Skin epidermis (tissue), 12 donors: ENCODE results near the gene KRTAP5-8.
"Not testable (repeated sequence)": the region's sequence is repeated elsewhere in the genome, so short reads cannot be mapped to it uniquely, and the experiment has no call there.

Experiments
- H3K27ac ChIP-seq, 21 experiments: fragments of 200-600 bp; sonication (generic) in 11 of 21; one replicate each; pipeline ENCODE4 v1.5.0; 2020; ENCODE audit warnings: mild to moderate bottlenecking in 3 of 21, inconsistent platforms in 2 of 21, moderate library complexity in 2 of 21
- H3K4me3 ChIP-seq, 7 experiments: fragments of 200-600 bp; sonication (generic) in 2 of 7; one replicate each; pipeline ENCODE4 v1.5.0; 2020; ENCODE audit warnings: inconsistent platforms in 2 of 7, mild to moderate bottlenecking in 2 of 7, moderate library complexity in 1 of 7

KRTAP5-8 gene

GRCh38 chr11:71566626-71567599 lies 29.1 kb downstream of the KRTAP5-8 start:
- not testable (repeated sequence) for H3K4me3 ChIP-seq, H3K27ac ChIP-seq

DNA sequence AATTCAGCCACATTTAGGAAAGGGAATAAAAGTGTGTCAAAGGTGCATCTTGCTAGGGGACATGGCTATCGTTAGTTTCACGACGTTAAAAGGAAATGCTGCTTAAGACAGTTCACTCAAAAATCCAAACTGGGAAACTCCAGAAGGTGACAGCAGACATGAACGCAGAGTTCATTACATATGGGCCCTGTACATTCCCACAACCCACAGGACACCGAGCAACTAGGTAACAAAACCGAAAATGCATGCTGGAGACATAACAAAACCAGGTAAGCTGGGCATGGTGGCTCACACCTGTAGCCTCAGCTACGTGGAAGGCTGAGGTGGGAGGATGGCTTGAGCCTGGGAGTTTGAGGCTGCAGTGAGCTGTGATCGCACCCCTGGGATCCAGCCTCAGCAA lies 29.8 kb downstream of the KRTAP5-8 start:
- not testable (repeated sequence) for H3K4me3 ChIP-seq, H3K27ac ChIP-seq

DNA sequence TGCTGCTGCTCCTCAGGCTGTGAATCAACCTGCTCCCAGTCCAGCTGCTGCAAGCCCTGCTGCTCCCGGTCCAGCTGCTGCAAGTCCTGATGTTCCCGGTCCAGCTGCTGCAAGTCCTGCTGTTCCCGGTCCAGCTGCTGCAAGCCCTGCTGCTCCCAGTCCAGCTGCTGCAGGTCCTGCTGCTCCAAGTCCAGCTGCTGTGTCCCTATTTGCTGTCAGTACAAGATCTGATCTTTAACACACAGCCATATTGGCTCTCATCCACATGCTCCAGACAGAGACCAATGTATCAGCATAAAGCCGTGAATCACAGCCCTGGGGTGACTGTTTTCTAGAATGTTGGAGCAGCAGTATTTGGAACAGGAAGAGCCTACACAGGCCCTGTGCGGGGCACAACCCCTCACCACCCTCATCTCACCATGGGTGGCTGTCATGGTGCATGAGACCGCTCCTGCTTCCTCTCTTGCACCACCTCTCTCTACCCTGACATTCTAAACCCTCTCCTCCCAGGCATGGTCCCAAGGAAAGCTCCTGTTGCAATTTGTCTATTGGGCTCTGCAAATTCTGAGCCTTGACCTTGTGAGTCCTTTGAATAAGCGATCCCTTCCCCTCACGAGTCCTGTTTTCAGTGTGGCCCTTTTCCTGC lies 31.0 kb downstream of the KRTAP5-8 start:
- Histone ChIP-seq H3K4me3 (no peak overlapping the region), H3K27ac (no peak overlapping the region)

- not testable (repeated sequence) for H3K27ac ChIP-seq, H3K4me3 ChIP-seq
Observed at GRCh38 chr11:71571101-71571850, 33.5 kb downstream of the KRTAP5-8 start.

DNA sequence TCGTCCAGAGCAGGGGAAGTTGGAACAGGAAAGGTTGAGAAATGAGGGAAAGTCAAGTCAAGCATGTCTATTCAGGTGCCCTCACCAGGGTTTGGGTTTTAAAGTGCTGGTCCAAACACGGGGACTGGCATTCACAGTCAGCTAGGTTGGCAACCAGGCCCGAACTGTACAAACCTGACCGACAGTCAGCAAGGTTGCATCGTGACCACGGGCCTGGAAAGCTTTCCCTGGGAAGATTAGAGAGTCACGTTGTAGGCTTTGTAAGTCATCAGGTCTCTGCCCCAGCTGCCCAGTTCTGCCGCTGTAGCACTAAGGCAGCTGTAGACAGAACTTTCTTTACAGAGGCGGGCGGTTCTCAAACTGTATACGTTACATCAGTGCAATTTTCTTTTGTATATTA lies 35.0 kb downstream of the KRTAP5-8 start:
- Histone ChIP-seq H3K4me3 (no peak overlapping the region), H3K27ac (no peak overlapping the region)

DNA sequence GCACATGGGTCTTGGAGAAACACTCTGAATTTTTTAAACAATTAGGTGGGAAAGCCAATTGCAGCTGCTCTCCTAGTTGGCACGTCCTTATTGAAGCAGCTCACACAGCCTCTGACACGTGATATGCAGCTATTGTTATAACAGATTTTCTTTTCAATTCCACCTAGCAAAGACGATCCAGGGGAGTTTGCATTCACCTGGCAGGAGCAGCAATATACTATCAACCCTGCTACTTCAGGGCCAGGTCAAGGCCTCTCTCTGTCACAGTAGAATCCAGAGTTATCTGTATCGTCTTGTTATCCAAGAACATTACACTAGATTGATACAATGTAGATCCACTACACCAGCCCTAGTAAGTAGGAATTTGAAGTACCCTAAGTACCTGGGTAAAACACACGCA lies 36.6 kb downstream of the KRTAP5-8 start:
- no peak overlapping the region for H3K27ac ChIP-seq
- H3K4me3 ChIP-seq, result no peak overlapping the region

DNA sequence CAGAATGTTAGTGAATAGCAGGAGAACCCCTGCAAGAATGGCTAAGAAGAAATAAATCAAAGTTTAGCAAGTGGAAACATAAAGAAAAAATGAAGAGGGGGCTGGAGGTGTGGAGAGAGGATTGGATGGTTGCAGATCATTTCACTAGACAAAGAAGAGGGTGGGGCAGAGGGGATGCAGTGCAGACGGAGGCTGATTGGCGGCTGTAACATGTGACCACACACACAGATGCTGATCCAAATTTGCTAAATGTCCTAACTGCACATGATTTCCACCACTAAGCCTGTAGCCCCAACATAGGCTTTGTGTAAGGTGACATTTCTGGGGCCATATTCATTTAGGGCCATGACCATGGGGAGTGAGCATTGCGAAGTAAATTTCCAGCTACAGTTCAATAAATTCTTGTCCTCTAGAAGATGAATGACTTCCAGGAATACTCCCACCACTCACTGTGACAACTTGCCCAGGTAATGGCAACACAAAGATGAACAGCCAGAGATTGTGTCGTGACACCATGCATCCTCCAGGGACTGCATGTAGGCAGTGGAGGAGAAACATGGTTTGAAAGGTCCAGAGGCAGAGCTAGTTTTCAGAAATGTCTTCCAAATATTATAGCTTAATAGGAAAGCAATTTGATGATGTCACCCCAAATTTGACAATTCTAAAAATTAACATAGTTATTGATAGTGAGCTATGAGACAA lies 38.0 kb downstream of the KRTAP5-8 start:
- Histone ChIP-seq H3K27ac (no peak overlapping the region), H3K4me3 (no peak overlapping the region)

GRCh38 chr11:71576688-71577465 lies 39.1 kb downstream of the KRTAP5-8 start:
- H3K27ac ChIP-seq, H3K4me3 ChIP-seq: not testable (repeated sequence)

GRCh38 chr11:71577469-71578004 lies 39.7 kb downstream of the KRTAP5-8 start:
- H3K4me3 ChIP-seq, result no peak overlapping the region
- no peak overlapping the region for H3K27ac ChIP-seq

DNA sequence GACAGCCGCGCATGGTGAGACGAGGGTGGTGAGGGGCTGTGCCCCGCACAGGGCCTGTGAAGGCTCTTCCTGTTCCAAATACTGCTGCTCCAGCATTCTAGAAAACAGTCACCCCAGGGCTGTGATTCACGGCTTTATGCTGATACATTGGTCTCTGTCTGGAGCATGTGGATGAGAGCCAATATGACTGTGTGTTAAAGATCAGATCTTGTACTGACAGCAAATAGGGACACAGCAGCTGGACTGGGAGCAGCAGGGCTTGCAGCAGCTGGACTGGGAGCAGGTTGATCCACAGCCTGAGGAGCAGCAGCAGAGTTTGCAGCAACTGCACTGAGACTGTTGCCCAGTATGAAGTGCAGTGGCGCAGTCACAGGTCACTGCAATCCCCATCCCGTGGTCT lies 41.7 kb downstream of the KRTAP5-8 start:
- H3K27ac ChIP-seq, H3K4me3 ChIP-seq: not testable (repeated sequence)

DNA sequence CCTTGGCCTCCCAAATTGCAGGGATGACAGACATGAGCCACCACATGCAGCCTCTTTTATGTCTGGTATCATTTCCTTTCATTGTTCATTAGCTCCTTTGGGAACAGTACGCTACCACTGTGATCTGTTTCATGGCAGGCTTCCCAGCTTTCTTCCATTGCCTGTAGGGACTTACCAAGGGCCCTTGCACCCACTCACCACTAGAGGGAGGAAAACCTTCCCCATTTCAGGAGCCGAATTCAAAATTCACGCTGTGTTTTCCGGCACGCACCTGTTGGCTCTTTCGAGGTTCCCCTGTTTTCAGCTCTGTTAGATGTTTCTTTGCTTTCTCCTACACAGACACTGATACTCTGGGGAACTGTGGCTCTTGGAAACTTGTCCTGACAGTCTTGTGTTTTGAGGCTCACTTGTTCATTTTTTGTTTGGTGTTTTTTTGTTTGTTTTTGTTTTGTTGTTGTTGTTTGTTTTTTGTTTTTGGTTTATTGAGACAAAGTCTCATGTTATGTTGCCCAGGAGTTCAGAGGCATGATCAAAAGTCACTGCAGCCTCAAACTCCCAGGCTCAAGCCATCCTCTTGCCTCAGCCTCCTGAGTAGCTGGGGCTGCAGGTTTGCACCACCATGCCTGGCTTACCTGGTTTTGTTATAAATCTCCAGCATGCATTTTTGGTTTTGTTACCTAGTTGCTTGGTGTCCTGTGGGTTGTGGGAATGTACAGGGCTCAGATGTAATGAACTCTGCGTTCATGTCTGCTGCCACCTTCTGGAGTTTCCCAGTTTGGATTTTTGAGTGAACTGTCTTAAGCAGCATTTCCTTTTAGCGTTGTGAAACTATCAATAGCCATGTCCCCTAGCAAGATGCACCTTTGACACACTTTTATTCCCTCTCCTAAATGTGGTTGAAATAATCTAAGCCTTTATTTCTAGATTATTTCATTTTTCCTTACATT lies 42.5 kb downstream of the KRTAP5-8 start:
- Histone ChIP-seq H3K4me3 (no peak overlapping the region), H3K27ac (no peak overlapping the region)

GRCh38 chr11:71581826-71582225 lies 44.0 kb downstream of the KRTAP5-8 start:
- Histone ChIP-seq H3K4me3 (no peak overlapping the region), H3K27ac (no peak overlapping the region)

GRCh38 chr11:71582309-71582895 lies 44.6 kb downstream of the KRTAP5-8 start, which contains the start of gene KRTAP5-11:
Gene KRTAP5-11, minus strand, starts transcription at chr11:71582875. Its CDS starts 38 bp downstream, at chr11:71582837.
- no peak within 1 kb of the TSS for H3K27ac ChIP-seq

GRCh38 chr11:71582969-71583368 lies 45.1 kb downstream of the KRTAP5-8 start:
- H3K4me3 ChIP-seq, H3K27ac ChIP-seq: not testable (repeated sequence)

More at GRCh38 chr11:71582309-71582895, 44.6 kb downstream of the KRTAP5-8 start, which contains the start of gene KRTAP5-11:
- H3K4me3 ChIP-seq, result no peak within 1 kb of the TSS

GRCh38 chr11:71585673-71586072 lies 47.8 kb downstream of the KRTAP5-8 start:
- not testable (repeated sequence) for H3K4me3 ChIP-seq, H3K27ac ChIP-seq

GRCh38 chr11:71588314-71588713 lies 50.5 kb downstream of the KRTAP5-8 start:
- H3K27ac ChIP-seq, H3K4me3 ChIP-seq: not testable (repeated sequence)
